ENCODE measurements around the gene SLC2A13. TPM values are rescaled to one million over a fixed set of nuclear protein-coding genes. Genes with fewer than 3 reads are reported as not detected.

The SLC2A13 gene
- polyA plus RNA-seq, 3 donors, result 2.2 to 2.9 (median 2.5) TPM

DNA sequence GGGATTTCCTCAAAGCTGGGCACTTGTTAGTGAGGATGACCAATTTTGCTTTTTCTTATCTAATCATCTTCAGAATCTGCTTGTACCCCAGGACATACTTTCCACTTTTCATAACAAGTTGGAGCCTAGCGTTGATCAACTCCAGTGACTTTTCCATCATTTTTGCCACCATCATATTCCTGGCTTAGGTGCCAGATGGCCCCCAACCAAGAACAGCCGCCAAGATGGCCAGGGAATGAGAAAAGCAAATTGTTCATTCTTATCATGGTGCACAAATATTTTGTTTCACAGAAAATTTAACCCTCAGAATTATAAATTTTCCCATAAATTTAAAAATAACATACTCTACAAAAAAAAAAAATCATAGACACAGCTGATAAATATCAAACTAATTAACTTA lies 37.5 kb downstream of the SLC2A13 start:
- H3K9ac ChIP-seq (ENCODE audit: insufficient read depth, low read length, poor library complexity, severe bottlenecking), result no peak overlapping the region
- H2AFZ ChIP-seq (ENCODE audit: insufficient read depth, low read depth, low read length, poor library complexity, severe bottlenecking), result no peak overlapping the region
- Mint-ChIP-seq H3K27ac (no peak overlapping the region), H3K27me3 (ENCODE audit: low read depth in 3 of 3) (no peaks in the 10 kb centered on the region), H3K36me3 (no peaks in the 10 kb centered on the region), H3K4me3 (no peak overlapping the region), H3K9me3 (no peaks in the 10 kb centered on the region), H3K4me1 (no peaks in the 10 kb centered on the region)
- no peaks in the 10 kb centered on the region for H3K79me2 ChIP-seq (ENCODE audit: insufficient read depth, low read length)
- no peak for DNase-seq
- no peaks in the 10 kb centered on the region for H3K4me1 ChIP-seq (ENCODE audit: control insufficient read depth in 1 of 2, insufficient read depth in 2 of 2, low read length in 2 of 2)
- H3K9me3 ChIP-seq (replicated peaks in 1 of 2; ENCODE audit: control insufficient read depth in 1 of 2, insufficient read depth in 1 of 2, low read length in 2 of 2), result no peaks in the 10 kb centered on the region
- H3K27me3 ChIP-seq (ENCODE audit: control insufficient read depth in 2 of 2, insufficient read depth in 2 of 2, low read length in 2 of 2), result no peaks in the 10 kb centered on the region
- no peaks in the 10 kb centered on the region for H3K36me3 ChIP-seq (replicated peaks in 1 of 2; ENCODE audit: control insufficient read depth in 1 of 2, insufficient read depth in 2 of 2, low read length in 2 of 2)
- H3K4me2 ChIP-seq (replicated peaks; ENCODE audit: extremely low read depth, low read length, poor library complexity, severe bottlenecking), result no peak overlapping the region
- H3K27ac ChIP-seq (ENCODE audit: low read depth in 1 of 2, low read length in 2 of 2), result no peak overlapping the region
- no peaks in the 10 kb centered on the region for H4K20me1 ChIP-seq (ENCODE audit: insufficient read depth, low read length)
- intact Hi-C loops (cut with micrococcal nuclease), result no loop called here
- 100% methylated on average over 1 of the region's 2 CpGs for WGBS (ENCODE audit: insufficient coverage)
- TF ChIP-seq CTCF (IDR thresholded peaks at IDR 0.05), result no peak
- no peak overlapping the region for H3K4me3 ChIP-seq (replicated peaks in 1 of 3; ENCODE audit: low read depth in 2 of 3, low read length in 3 of 3)

DNA sequence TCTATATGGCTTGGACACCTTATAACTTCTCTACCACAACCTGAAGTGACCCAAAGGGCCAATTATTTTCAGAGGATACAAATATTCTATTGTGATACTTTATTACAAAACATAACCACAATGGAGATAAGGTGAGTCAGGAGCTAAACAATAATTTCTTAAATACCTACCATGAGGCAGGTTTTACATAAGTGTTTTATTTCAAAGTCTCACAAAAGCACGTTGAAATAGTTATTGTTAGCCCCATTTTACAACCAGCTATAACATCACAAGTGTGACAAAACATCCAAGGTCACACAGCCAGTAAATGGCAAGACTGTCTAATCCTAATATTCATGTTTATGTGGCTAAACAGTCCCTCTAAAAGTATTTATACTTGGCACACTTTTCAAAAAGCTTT lies 40.2 kb downstream of the SLC2A13 start:
- Histone ChIP-seq H2AFZ (ENCODE audit: insufficient read depth, low read depth, low read length, poor library complexity, severe bottlenecking) (no peak overlapping the region), H3K4me1 (ENCODE audit: control insufficient read depth in 1 of 2, insufficient read depth in 2 of 2, low read length in 2 of 2) (no peaks in the 10 kb centered on the region), H3K9ac (ENCODE audit: insufficient read depth, low read length, poor library complexity, severe bottlenecking) (no peak overlapping the region), H3K79me2 (ENCODE audit: insufficient read depth, low read length) (no peaks in the 10 kb centered on the region), H4K20me1 (ENCODE audit: insufficient read depth, low read length) (no peaks in the 10 kb centered on the region), H3K4me2 (replicated peaks; ENCODE audit: extremely low read depth, low read length, poor library complexity, severe bottlenecking) (no peak overlapping the region), H3K27ac (ENCODE audit: low read depth in 1 of 2, low read length in 2 of 2) (no peak overlapping the region), H3K9me3 (replicated peaks in 1 of 2; ENCODE audit: control insufficient read depth in 1 of 2, insufficient read depth in 1 of 2, low read length in 2 of 2) (no peaks in the 10 kb centered on the region), H3K36me3 (replicated peaks in 1 of 2; ENCODE audit: control insufficient read depth in 1 of 2, insufficient read depth in 2 of 2, low read length in 2 of 2) (no peaks in the 10 kb centered on the region), H3K4me3 (replicated peaks in 1 of 3; ENCODE audit: low read depth in 2 of 3, low read length in 3 of 3) (no peak overlapping the region), H3K27me3 (ENCODE audit: control insufficient read depth in 2 of 2, insufficient read depth in 2 of 2, low read length in 2 of 2) (no peaks in the 10 kb centered on the region)
- intact Hi-C loops (cut with micrococcal nuclease), result no loop called here
- H3K27me3 Mint-ChIP-seq (ENCODE audit: low read depth in 3 of 3), result no peaks in the 10 kb centered on the region
- H3K9me3 Mint-ChIP-seq, result no peaks in the 10 kb centered on the region
- DNase-seq, result no peak
- H3K4me1 Mint-ChIP-seq, result no peaks in the 10 kb centered on the region
- 100% methylated on average over 1 of the region's 1 CpG for WGBS (ENCODE audit: insufficient coverage)
- no peaks in the 10 kb centered on the region for H3K36me3 Mint-ChIP-seq
- H3K27ac Mint-ChIP-seq, result no peak overlapping the region
- H3K4me3 Mint-ChIP-seq, result no peak overlapping the region
- TF ChIP-seq CTCF (IDR thresholded peaks at IDR 0.05), result no peak
